GM10847 (cell line): ENCODE results near the gene PRSS33.

Source experiments
- POLR2A ChIP-seq: IDR thresholded peaks from 2 replicates; pipeline ENCODE4 v1.6.1; 2011; ENCODE audit not compliant: insufficient read length; ENCODE audit errors: extremely low read depth

PRSS33 gene

DNA sequence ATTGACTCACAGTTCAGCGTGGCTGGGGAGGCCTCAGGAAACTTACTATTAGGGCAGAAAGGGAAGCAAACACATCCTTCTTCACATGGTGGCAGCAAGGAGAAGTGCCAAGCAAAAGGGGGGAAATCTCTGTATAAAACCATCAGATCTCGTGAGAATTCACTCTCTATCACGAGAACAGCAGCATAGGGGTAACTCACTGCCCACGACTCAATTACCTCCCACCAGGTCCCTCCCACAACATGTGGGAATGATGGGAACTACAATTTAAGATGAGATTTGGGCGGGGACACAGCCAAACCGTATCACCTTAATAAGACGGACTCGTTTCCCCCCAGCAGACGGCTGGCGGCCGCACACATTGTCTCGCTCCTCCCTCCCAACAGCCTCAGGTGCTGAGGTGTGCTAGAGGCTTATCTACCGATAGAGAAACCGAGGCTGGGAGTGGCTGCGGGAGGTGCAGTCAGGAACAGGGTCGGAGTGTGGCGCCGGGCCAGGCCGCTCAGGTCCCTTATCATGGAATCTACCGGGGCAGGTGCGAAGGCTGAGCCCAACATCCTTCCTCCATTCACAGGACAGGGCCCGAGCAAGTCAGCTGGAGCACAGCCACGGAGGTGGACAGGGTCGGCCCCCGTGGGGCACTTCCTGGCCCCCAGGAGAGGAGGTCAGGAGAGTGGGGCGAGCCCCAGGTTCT lies 37.8 kb upstream of the PRSS33 start:
- TF ChIP-seq POLR2A = no peak

DNA sequence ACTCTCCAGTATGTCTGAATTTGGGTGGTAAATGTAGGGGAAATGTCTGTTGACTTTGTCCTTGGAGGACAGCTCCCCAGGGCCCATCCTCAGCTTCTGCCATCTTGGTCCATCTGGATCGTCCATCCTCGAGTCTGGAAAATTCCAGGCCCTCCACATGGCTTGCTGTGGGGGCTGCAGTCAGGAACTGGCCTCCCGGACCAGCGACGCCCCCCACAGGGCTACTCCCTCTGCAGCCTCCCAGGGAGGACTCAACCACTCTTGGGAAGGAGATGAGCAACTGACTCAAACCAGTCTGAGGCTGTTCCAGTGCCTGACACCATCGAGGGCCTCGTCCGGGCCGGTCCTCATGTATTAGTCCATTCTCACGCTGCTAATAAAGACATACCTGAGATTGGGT lies 37.3 kb upstream of the PRSS33 start:
- no peak for TF ChIP-seq POLR2A

DNA sequence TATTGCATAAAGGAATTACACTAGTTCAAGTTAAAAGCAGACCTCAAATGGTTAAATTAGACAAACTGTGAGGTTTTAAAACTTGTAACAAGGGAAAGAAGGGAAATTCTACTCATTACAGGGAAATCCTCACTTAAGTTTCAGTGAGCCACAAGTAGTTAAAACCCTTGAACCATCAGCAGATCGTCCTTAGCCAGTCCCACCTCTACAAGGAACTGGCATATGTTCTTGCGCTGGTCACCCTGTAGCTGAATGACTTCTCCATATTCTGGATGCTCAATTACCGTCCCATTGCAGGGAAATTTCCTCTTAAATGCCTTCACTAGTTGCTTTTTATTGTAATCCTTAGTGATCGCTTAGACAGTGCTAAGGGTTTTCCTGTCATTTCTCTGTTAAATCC lies 35.1 kb upstream of the PRSS33 start:
- no peak for TF ChIP-seq POLR2A

DNA sequence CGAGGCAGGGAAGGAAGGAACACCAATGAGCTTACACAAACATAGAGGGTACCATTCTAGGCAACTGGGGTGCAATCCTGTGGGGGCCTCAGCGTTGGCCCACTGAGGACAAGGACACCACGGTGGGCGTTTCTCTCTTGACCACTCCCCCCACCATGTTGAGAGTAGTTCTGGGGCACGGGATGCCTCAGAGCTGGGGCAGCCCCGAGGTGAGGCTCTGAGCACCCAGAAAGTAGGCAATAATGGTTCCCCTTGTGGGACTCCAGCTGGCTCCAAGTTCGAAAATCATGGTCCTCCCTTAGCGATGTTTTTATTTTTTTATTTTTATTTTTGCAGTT lies 34.8 kb upstream of the PRSS33 start:
- TF ChIP-seq POLR2A = no peak

DNA sequence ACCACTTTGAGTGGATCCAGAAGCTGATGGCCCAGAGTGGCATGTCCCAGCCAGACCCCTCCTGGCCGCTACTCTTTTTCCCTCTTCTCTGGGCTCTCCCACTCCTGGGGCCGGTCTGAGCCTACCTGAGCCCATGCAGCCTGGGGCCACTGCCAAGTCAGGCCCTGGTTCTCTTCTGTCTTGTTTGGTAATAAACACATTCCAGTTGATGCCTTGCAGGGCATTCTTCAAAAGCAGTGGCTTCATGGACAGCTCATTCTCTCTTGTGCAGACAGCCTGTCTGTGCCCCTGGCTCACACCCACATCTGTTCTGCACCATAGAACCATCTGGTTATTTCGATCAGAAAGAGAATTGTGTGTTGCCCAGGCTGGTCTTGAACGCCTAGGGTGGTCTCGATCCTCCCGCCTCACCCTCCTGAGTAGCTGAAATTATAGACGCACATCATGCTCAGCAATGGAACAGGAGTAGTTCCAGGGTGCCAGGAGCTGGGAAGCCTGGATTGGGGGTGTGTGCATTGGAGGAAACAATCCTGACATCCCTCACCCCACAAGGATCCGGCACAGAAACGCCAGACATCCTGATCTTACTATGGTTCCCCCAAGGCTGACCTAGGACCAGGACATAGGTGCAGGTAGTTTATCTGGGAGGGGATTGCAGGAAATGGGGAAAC lies 34.3 kb upstream of the PRSS33 start:
- no peak for TF ChIP-seq POLR2A

DNA sequence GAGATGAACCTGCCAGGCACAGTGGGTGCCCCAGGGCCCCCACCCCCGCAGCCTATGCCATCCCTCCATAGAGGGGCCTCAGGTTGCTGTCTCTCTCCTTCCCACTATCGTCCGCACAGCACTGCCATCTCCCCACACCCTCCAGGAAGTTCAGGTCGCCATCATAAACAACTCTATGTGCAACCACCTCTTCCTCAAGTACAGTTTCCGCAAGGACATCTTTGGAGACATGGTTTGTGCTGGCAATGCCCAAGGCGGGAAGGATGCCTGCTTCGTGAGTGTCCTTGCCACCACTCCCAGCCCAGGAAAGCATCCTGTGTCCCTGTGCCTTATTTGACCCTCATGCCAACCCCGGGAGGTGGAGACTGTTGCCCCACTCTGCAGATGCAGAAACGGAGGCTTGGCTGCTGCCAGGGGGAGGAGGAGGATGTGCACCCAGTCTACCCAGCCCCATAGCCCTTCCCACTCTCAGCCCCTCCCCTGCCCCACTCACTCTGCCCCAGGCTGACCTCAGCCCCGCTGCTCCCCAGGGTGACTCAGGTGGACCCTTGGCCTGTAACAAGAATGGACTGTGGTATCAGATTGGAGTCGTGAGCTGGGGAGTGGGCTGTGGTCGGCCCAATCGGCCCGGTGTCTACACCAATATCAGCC lies 33.6 kb upstream of the PRSS33 start:
- TF ChIP-seq POLR2A = no peak

DNA sequence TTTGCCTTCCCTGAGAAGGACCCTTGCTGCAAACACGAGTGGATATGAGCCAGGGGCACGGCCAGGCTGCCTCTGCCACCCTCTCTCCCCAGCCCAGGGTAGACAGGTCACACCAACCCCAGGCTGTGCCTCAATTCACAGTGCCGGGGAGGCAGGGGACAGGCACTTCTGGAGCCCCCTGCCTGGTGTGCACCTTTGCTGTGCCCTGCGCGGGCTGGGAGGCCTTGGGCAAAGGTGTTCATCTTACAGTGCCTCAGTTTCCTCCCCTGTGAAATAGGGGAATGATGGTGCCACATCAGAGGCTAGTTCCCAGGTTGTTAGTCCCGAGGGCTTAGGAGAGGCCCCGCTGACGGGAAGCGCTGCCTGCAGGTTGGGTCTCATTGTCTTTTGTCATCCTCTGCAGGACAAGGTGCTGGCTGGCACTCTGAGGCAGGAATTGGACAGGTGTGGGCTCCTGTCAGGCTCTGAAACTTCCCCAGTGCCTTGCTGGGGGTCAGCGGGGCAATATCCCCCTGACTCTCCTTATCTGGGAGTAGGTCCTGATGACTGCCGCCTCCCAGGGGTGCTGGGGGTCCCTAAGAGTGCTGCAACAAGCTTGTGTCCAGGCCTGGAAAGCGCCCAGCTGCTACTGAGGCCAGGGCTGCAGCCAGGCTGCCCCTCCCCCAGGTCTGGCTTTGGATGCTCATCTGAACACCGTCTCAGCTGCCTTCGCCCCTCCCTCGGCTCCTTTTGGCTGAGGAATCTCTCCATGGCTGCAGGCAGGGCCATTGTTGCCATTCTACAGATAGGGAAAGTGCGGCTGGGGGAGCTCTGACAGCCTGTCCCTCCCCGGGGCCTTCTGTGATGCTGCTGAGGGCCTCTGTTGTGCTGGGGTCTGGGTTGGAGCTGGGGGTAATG lies 32.8 kb upstream of the PRSS33 start:
- no peak for TF ChIP-seq POLR2A

DNA sequence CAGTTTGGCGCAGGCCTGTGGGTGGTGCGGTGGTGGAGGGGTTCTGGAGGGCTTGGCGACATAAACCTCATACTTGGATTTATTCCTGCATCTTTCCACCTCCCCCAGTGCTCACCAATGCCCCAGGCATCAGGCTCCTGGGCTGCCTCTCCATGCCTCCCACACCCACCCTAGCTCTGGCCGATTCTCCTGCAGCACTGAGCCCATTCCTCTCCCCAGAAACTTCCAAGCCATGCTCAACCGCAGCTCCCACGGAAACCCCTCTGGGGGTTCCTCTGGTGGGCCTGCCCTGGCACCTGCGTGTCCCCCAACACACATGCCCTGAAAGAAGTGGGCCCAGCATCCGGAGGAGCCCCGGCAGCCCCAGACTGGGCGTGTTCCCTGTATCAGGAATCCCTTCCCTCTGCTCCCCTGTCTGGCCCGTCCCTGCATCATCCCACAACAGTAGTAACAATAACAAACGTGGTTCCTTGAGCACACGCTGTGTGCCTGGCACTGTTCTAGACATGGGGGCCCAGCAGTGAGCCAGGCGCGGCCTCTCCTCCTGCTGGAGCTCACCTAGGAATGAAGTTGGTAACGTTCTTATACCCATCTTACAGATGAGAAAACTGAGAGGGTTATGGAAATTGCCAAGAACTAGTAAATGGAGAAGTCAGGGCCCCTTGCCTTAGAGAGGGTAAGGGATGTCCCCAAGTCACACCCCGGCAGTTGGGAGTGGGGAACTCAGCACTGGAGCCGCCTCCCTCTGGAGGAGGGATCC lies 32.0 kb upstream of the PRSS33 start:
- TF ChIP-seq POLR2A = no peak

DNA sequence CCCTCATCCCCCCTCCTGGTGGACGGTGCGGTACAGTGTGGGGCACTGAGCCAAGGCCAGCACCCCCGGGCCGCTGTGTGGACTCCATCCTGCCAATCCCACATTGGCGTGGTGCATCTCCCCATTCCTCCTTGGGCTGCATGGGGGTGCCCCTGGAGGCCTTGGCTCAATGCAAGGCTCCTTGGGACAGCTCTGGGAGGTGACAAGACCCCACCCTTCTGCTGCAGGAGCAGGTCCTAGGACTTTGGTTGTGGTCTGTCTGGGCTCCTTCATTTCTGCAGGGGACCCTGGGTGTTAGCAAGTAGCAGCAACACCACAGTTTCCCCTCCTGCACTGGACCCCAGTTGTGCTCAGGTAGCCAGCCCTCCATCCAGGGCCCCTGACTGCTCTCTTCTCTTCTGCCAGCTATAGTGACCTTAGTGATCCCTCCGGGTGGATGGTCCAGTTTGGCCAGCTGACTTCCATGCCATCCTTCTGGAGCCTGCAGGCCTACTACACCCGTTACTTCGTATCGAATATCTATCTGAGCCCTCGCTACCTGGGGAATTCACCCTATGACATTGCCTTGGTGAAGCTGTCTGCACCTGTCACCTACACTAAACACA lies 31.0 kb upstream of the PRSS33 start:
- no peak for TF ChIP-seq POLR2A

DNA sequence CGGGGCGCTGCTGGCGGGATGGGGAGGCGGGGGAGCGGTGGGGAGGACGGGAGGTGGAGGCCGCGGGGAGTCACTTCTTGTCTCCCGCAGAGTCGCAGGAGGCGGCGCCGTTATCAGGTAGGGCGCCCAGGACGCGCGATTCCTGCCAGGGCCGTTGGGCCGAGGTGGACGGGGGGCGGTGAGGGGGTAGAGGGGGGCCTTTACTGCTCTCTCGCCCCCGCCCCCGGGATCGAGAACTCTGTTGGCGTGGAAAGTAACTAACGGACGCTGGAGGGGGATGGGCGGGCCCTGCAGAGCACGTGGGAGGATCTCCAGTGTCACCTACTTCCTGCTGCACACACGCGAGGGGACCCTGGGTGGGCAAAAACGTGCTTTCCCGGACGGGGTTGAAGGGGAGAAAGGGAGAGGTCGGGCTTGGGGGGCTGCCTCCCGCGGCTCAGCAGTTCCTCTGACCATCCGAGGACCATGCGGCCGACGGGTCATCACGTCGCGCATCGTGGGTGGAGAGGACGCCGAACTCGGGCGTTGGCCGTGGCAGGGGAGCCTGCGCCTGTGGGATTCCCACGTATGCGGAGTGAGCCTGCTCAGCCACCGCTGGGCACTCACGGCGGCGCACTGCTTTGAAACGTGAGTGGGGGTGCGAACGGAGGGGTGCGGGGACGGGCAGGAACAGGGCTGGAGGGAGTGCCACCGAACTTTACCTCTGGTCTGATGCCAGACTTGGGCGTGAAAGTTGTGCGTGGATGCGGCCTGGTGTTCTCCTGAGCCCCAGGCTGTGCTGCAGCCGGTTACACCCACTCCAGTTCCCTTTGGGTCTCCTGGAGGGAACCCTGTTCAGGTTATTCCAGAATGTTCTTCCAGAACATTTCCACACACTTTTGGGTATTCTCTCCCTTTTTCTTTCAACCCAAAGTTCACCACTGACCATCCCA lies 30.2 kb upstream of the PRSS33 start:
- TF ChIP-seq POLR2A = no peak

DNA sequence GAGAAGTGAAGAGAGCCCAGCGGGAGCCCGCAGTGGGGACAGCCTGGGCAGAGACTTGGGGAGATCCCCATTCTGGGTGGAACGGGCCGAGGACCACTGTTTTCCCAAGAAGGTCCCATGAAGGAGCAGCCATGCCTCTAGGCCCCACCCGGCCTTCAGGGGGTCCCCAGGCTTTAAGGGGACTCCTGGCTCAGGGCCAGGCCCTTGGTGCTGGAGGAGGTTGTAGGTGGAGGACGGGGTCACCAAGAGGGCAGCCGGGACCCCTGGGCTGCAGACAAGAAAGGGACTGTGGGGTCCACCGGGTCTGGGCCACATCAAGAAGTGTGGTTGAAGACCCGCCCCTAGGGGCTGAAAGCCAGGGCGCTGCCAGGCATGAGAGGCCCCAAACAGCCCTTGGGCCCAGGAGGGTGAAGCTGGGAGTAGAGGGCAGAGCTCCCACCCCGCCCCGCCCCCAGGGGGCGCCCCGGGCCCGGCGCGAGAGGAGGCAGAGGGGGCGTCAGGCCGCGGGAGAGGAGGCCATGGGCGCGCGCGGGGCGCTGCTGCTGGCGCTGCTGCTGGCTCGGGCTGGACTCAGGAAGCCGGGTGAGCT lies 29.5 kb upstream of the PRSS33 start, which contains the start of gene PRSS21:
Gene PRSS21 (plus strand): TSS at position 487 of the 589 bp plus-strand sequence. CDS start 32 bp downstream, at position 519.
- TF ChIP-seq POLR2A = no peak

DNA sequence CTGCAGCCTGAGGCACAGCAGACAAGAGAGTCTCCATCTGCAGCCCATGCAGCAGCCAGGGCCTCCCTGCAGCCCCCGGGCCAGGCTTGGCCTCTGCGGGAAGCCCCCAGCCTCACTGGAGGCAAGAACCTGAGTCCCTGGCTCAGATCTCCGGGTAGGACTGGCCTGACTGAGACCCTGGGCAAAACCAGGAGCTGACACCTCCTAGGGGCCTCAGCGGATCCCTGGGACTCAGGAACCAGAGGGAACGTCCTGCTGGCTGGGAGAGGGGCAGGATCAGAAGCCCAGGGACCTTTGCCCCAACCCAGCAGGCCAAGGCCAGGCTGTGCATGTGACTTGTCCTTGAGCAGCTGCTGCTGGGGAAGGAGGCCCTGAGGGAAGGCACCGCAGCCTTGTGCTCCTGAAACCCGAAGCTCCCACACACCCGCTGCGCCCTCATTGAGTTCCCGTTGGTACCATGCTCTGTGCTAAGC lies 28.0 kb upstream of the PRSS33 start:
- TF ChIP-seq POLR2A = no peak
